ENCODE measurements around the gene KDM4B.

Gene KDM4B

DNA sequence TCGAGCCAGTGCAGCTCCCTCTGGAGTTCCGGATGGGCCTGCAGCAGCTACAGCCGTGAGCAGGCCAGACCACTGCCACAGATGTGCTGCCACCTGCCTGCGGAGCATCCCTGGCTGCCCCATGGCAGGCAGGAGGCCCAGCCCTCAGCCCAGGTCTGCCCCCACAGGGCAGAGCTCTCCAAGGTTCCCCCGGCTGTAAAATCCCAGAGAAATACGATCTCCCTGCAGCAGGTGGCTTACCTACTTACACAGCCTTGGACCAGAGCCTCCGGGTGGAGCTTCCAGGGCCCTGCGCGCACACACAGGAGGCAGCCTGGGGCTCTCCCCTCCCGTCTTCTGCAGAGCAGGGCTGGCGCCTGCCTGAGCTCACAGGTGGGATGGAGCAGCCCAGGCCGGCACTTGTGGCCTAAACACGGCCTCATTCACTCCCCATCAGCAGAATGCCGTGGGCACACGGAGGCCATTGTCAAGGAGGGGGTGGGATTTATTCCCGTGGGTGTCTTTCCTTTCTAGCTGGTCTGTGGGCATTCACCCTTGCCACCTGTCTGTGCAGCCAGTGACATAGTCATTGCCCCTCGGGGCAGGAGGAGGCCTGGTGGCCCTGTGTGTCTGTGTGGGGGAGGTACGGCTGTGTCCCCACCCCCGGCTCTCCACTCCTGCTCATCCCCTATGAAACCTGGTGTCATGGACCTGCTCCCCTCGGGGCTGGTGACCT lies 118.0 kb downstream of the KDM4B start:
- no peak for DNase-seq (ENCODE audit: low read depth in 2 of 2)

DNA sequence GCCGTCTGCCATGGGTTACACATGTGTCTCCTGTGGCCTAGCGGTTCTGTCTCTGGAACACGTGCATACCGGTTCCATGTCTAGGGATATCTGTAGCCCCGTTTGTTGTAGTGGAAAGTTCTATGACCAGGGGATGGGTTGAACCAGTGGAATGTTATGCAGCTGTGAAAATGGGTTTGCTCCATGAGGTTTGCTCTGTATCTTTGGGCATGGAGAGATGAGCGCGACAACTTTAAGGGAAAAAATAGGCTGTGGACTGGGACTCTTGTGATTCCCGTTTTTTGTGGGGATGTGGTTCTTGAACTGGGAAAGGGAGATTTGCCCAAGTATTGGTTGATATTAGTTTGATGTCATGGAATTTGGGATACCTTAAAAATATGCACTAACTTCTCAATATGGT lies 120.4 kb downstream of the KDM4B start:
- DNase-seq (ENCODE audit: low read depth in 2 of 2): no peak

GRCh38 chr19:5090465-5091017 lies 121.6 kb downstream of the KDM4B start:
- no peak for DNase-seq (ENCODE audit: low read depth in 2 of 2)

DNA sequence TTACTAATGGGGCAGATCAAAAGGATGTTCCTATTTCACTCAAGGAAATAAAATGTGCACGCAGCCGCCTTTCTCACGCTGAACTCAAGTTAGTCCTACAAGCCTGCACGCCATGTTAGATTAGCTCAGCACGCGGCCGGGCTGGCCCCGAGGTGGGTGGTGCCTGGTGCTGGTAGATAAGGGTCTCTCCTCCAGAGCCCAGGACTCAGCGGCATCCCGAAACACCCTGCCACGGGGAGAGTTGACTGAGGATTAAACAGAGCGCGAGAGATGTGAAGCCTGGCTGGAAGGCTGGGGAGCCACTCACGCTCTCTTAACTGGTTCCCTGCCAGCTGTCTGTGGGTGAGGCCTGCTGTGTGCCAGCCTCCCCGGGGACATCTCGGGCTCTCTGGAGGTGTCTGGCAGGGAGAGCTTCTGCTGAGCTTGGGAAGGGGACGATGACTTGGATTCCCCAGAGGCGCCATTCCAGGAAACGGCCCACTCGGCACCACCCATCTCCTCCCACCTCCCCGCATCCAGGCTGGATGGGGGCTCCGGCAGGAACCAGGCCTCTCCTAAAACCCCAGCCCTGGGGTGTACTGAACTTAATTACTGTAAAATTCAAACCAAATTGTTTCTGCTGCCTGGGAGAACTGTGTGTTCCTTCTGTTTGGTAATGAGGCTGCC lies 122.2 kb downstream of the KDM4B start:
- DNase-seq (ENCODE audit: low read depth in 2 of 2): no peak

DNA sequence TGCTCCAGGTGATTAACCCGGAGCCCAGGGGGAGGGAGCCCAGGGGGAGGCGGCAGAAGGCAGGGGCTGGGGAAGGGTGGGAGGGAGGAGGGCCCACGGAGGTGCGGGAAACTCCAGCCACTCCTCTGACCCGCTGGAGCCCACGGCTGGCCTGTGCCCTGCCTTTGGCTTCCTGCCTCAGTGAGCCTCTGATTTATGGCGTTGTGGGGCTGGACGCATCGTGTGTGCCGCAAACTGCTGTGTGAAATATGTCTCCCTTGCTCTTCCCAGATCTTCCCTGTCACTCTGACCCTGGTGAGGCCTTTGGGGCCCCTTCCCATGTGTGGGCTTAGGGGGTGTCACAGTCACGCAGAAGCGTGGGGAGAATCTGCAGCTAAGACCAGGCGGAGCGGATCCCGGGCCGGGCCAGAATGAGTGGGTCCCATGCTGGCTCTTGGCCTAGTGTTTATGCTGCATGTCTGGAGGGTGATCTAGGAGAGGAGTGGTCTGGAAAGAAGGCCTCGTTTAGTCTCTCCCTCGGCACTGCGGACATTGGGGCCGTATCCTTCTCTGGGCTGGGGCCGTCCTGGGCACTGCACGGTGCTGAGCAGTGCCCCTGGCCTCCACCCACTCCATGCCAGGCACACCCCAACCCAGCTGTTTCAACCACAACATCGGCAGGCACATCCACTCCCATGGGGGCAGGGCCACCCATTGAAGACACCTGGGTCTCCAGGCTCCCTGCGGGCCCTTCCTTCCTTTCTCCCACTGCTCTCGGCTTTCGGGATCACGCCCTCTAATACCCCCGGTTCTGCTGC lies 123.0 kb downstream of the KDM4B start:
- no peak for DNase-seq (ENCODE audit: low read depth in 2 of 2)

- no peak for DNase-seq (ENCODE audit: low read depth in 2 of 2)
Measured at GRCh38 chr19:5092481-5092843, 123.5 kb downstream of the KDM4B start.

- DNase-seq (ENCODE audit: low read depth in 2 of 2): no peak
Measured at GRCh38 chr19:5093297-5093928, 124.5 kb downstream of the KDM4B start.

- DNase-seq (ENCODE audit: low read depth in 2 of 2): no peak
Measured at GRCh38 chr19:5093948-5094718, 125.2 kb downstream of the KDM4B start.

- DNase-seq (ENCODE audit: low read depth in 2 of 2): no peak
Measured at GRCh38 chr19:5094768-5095567, 126.1 kb downstream of the KDM4B start.

GRCh38 chr19:5095568-5095850 lies 126.6 kb downstream of the KDM4B start:
- DNase-seq (ENCODE audit: low read depth in 2 of 2): no peak

- no peak for DNase-seq (ENCODE audit: low read depth in 2 of 2)
Measured at GRCh38 chr19:5096536-5096935, 127.6 kb downstream of the KDM4B start.

DNA sequence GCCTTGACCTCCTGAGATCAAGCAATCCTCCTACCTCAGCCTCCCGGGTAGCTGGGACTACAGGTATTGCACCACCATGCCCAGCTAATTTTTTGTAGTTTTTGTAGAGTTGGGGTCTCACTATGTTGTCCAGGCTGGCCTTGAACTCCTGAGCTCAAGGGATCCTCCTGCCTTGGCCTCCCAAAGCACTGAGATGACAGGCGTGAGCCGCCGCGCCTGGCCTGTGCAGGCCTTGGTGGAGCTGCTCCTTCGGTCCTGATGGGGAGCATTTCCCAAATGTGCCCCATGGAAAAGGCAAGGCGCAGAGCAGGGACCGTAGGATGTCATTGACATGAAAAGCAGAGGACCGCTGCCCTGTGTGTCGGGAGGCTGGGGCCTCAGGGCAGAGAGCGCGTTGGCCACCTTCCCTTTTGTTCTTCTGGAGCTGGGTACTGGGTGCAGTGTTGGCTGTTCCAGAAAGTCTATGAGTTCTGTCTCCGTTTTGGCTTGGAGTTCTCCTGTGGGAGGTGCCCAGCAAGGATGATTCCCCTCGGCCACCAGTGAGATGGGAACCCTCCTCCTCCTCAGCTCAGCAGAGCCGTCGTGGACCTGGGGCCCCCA lies 128.5 kb downstream of the KDM4B start:
- DNase-seq (ENCODE audit: low read depth in 2 of 2): no peak

- no peak for DNase-seq (ENCODE audit: low read depth in 2 of 2)
Measured at GRCh38 chr19:5097959-5098623, 129.2 kb downstream of the KDM4B start.

- DNase-seq (ENCODE audit: low read depth in 2 of 2): no peak
Measured at GRCh38 chr19:5098646-5099045, 129.7 kb downstream of the KDM4B start.

DNA sequence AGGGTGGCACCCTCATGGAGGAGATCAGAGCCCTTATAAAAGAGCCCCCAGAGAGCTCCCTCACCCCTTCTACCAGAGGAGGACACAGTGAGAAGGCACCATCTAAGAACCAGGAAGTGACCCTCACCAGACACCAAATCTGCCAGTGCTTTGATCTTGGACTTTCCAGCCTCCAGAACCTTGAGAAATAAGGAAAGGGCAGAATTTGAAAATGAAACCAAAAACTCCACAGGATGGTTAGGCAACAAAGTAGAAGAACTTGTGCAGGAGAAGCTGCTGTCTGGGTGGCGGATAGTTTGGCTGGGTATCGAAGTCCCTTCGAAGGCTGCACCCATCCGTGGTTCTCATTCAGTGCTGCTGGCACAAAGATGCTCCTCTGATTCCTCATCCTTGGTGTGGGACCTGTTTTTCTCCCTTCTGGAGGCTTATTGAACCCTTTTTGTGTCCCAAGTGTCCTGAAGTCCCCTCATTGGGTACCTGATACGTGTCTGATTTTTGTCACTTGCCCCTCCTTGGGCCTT lies 130.8 kb downstream of the KDM4B start:
- DNase-seq (ENCODE audit: low read depth in 2 of 2): no peak

GRCh38 chr19:5101871-5102270 lies 133.0 kb downstream of the KDM4B start:
- no peak for DNase-seq (ENCODE audit: low read depth in 2 of 2)

DNA sequence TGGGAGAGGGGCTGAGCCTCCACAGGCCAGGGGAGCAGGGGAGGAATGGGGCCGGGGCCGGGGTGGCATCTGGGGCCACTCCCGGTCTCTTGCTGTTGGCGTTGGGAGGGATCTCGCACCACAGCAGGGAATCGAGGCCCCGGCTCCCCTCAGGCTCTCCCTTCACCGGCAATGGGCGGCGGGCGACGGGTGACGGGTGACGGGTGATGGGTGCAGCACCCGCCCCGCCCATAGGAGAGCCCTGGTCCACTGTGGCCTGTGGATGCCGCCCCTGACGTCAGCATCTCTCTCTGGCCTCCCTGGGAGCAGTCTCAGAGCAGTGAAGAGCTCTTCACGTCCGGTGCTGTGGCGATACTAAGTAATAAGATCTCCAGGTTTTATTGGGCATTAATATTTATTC lies 133.6 kb downstream of the KDM4B start:
- DNase-seq (ENCODE audit: low read depth in 2 of 2): no peak

DNA sequence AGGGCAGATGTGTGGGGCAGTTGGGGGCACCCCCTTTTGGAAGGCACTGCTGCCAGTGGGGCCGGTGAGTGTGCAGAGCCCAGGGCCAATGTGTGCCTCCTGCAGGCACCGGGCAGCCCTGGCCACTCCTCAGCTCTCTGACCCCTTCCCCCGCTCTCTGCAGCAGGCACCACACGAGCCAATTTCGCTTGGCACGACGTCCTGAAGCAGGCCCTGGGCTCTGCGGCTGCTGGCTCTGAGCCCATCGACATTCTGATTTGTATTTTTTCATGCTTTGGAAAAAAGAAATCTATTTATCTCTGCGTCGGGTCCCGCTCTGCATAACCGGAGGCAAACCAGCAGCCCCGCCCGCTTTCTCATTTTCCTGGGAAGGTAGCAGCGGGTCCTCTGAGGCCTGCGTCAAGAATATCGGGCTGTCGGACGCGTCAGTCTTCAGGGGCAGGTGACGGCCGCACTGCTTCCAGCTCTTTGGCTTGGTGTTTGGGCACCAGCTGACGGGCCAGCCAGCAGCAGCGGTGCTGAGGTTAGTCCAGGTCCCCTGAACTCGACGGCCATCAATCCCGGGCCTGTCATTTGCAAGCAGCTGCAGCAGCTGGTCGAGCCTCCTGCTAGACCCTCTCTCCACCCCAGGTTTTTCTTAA lies 134.3 kb downstream of the KDM4B start:
- no peak for DNase-seq (ENCODE audit: low read depth in 2 of 2)

DNA sequence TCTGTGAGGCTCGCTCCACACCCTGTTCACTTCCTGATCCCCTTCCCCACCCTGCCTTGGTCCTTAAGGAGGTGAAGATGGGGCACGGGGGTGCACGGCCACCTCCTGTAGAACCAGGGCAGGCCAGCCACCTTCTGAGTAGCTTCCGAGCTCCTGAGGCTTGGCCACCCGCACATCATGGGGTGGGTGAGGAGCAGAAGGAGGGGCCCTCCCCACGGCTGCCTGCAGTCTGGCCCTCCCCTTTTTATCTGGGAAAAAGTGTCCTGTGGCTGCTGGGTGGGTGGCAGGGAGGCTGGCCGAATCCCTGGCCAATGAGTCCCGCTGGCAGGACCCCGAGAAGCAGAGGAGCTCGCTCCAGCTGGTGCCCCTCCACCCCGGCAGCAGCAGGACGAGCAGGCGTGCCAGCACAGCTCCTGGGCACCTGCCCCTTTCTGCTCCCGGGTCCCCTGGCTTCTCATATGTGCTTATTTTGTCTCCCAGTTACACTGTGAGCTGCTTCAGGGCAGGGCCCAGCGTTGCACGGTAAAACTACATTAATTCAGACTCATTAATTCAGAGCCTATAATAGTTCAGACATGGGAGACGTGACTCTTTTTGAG lies 135.0 kb downstream of the KDM4B start:
- DNase-seq (ENCODE audit: low read depth in 2 of 2): no peak

Data from stimulated activated CD4-positive, alpha-beta T cell treated with anti-CD3 and anti-CD28 coated beads, Interleukin-12 subunit alpha, Interleukin-12 subunit beta, amount 100 ng/mL, for 24 hours (primary cell).